ENCODE results near the gene CHRNB4.
"Not testable (repeated sequence)": the region's sequence is repeated elsewhere in the genome, so short reads cannot be mapped to it uniquely, and the experiment has no call there.

Gene CHRNB4, protein sequence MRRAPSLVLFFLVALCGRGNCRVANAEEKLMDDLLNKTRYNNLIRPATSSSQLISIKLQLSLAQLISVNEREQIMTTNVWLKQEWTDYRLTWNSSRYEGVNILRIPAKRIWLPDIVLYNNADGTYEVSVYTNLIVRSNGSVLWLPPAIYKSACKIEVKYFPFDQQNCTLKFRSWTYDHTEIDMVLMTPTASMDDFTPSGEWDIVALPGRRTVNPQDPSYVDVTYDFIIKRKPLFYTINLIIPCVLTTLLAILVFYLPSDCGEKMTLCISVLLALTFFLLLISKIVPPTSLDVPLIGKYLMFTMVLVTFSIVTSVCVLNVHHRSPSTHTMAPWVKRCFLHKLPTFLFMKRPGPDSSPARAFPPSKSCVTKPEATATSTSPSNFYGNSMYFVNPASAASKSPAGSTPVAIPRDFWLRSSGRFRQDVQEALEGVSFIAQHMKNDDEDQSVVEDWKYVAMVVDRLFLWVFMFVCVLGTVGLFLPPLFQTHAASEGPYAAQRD

DNA sequence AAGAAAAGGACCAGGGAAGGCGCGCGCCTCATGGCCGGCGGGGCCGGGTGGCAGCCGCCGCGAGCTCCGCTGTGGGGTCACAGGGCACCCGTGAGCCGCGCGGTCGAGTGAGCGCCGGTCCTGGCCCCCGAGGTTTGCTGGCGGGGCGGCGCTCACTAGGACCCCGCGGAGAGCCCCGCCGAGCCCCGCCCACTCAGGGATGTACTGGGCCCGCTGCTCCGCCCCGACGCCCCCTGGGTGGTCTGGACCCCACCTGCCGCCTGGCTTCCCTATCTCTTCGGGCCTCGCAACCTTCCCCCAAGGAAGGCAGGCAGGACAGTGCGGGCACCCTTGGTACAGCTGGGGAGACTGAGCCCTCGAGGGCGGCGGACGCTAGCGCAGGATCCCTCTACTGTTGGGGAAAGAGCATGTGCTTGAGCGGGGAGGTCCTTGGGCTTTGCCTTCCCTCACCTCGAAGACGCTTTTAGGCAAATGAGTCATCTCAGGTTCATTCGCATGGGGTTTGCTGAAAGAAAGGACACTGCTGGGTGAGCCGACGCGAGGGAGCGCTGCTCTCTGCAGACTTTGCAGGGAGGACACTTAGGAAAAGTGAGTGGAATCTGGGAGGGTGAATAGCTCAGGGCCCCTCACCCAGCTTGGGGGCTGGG, at the start of gene CHRNB4:
CHRNB4 (minus strand) TSS at position 109 of the 647 bp plus-strand sequence; CDS start at position 32, 77 bp downstream.
- FAIRE-seq = no peak

DNA sequence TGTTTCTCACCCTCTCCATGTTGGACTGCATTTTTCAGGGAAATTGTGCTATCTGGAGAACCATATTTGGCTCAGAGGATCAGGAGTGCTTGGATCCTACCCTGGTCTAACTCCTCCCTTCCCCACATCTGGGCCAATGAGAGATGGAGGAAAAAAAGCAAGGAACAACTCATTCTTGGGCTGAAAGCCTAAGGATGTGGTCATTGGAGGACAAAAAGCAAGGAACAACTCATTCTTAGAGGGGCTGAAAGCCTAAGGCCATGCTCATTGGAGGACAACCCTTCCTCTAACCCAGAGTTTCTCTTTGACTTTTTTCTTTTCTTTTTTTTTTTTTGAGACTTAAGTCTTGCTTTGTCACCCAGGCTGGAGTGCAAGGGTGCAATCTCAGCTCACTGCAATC, 48.6 kb upstream of the CHRNB4 start:
- no peak for FAIRE-seq

DNA sequence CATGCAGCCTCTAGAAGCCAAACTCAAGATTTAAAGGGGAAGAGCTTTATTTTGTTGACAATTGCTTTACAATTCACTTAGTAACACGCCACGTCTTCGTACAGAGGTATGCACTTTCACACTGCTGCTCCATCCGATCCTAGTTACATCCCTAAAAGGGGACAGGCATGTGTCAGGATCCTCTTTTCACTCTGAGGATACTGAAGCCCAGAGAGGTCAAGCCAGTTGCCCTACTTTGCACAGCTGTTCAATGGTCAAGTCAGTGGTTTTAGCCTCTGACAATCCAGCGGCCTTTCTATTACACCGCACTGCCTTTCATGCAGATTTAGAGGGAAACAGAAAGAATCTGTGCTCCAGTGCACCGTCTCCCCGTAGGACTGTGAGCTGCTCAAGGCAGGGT, 44.9 kb upstream of the CHRNB4 start:
- FAIRE-seq = no peak

DNA sequence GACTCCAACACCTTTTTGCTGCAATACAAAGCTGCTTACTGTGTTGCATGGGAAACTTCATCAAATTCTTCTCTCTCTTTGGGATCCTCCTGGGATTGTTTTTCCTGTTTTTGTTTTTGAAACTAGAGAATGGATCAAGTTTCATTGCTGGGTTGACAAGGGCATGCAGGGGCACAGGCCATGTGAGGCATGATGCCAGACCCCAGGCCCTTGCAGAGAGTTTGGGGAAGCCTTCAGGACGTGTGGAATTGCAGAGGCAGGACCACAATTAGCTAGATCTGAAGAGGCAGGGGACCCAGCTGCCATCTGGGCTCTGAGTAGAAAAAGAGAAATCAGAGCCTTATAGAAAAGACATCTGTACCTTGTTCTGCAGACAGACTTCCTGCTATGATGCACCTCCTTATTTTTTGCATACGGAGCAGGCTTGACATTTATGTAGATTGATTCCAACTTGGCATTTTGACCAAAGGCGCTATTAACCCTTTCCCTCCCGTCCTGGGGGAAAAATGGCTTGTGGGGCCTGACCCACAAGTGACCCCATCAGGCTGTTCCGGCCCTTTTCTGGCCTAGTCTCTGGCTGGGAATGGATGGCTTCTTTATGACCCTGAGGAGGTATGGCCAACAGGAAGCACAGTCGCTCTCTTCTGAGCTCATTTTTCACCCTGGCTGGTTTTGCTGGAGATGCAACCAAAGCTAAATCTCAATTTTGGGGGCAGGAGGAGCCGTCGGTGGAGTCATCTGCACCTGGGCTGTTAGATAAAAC, 44.3 kb upstream of the CHRNB4 start:
- FAIRE-seq = no peak

DNA sequence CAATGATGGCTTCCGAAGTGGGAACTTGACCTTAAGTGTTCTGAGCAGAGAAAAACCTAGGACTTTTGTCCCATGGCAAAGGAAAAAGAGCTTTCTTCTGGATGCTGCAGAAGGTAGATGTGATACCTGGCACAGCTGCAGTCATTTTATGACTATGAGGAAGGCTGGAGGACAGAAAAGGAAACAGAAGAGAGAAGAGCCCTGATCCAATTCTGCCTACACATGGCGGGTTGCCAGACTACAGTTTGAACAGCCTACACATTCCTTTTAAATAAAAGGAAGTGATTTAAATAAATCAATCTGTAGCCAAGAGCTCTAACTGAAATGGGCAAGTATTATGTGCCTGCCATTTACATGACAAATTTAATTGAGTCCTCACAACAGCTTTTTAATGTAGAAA, 43.6 kb upstream of the CHRNB4 start:
- no peak for FAIRE-seq

DNA sequence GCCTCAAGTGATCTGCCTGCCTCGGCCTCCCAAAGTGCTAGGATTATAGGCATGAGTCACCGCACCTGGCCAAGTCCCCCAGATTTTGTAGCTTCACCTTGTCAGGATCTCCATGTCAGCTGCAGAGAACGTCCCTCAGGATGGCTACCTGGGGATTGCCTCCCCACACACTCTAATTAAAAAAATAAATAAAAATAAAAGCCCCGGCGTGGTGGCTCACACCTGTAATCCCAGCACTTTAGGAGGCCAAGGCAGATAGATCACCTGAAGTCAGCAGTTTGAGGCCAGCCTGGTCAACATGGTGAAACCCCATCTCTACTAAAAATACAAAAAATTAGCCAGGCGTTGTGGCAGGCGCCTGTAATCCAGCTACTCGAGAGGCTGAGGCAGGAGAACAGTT, 42.6 kb upstream of the CHRNB4 start:
- FAIRE-seq = not testable (repeated sequence)

DNA sequence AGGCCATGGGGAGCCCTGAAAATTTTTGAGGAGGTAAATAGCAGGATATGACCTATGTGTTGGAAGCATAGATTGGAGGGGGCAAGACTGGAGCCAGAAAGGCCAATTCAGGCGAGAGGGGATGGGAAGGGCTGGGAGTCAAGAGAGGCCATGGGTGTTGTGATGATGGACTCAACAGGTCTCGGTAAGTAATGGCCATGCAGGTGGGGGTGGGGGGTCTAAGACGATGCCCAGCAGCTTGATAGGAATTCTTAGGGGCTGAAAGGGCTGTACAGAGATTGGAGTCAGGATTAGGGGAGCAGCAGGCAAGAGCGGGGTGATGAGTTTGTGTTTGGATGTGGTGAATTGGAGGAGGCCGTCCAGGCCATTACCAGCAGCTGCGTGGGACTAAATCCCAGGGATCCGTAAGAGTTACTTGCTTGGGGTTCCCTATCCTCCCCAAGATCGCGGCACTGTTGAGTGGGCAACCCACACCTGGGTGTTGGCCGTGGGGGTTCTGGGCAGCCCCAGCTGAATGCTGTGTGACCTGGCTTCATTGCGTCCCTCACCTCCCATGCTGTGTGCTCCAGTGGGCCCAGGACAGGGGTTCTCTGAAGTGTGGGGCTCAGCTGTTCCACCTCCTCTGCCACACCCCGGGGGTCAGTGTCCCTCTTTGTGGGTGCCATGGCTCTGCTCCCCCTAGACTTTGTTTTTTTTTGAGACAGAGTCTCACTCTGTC, 41.8 kb upstream of the CHRNB4 start:
- no peak for FAIRE-seq

DNA sequence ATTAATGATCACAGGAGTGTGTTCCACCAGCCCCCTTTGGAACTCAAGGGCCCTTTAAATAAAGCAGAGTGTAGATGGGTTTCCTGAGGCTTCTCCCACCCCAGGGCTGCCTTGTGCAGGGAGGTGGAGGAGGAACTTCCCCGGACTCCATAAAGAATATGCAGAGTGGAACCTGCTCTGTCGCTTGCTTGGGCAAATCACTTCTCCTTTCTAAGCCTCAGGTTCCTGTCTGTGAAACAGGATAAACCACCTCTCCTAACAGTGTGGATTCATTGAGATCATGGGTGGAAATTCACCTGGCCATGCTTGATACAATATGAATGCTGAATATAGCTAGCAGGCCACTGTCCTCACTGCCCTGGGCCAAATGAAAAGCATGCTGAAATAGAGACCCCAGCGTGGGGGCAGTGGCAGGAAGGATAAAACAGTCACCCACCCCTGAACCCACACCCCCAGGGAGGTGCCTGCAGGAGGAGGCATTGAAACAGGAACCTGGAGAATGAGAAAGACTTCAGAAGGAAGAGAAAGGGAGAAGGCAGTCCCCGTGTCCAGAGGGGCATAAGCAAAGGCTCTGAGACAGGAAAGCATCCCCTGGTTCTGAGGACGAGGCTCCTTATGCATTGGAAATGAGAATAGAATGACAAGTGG, 41.1 kb upstream of the CHRNB4 start:
- no peak for FAIRE-seq

DNA sequence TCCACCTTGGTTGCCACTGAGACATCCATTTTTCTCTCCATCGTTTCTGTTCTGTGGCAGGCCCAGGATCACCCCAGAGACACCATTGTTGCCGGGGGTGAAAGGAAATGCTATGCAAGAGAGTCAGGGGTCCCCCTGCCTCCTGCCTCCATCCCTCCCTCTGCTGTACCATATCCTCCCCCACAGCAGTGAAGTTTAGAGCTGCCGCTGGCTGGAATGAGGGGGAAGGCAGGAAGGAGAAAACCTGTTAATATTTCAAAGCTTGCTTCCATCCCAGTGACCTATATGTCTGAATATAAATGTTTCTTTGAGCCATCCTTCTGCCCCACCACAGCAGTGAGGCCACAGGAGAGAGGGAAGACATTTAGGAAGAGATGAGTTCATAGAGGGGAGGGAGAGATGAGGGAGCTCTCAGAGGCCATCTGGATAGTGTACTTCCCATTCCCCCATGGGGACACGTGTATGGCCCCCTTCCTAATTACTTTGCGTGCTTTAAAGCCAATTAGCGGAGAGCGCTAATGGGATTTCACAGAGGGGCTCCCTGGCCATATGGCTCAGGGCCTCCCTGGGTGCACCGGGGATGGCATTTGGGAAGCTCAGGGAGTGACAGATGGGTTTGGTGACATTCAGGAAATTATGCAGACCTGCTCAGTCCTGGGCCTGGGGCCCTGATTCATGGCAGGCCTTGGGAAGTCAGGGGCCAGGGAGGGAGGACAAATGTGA, 40.4 kb upstream of the CHRNB4 start:
- FAIRE-seq = no peak

DNA sequence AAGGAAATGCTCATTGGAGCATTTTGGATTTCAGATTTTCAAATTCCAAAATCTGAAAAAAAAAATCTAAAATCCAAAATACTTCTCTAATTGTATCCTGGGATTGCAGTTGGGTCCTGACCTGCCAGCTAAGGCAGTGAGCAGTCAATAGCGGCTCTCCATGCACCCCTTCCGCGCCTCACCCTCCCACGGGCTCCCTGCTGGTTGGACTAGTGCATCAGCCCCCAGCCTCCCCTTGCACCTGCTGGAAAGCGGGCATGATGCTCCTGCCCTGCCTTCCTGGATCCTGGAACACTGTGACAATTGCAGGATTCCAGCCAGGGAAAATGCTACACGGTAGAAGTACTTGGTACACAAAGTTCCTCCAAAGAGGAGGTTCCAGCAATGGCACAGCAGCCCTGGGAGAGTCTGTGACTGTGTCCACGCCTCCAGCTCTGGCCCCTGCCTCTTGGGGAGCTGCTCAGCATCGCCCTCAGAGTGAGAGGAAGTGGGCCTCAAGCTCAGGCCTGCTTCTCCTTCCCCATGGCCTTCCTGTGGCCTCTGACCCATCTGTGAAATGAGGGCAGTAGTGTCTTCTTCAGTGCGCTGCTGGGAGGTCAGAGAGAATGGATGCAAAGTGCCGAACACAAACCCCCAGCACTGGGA, 39.5 kb upstream of the CHRNB4 start:
- no peak for FAIRE-seq

DNA sequence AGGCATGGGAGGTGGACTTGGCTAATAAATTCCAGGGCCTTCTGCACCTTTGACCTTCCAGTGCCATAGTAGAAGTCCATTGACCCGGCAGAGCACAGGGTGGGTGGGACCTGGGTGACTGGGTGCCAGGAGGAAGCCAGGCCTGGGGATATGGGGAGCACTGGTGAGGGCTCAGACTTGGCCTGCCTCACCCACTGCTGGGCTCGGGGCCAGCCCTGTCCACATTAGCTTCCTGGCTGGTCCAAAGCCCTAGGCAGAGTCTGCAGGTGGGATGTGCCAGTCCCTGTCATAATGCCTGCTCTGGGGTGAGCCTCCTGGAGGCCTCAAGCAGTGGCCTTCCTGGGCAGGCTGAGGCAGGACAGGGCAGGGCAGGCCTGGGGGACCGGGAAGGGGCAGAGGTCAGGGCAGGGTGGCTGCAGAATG, 38.1 kb upstream of the CHRNB4 start:
- FAIRE-seq = no peak

DNA sequence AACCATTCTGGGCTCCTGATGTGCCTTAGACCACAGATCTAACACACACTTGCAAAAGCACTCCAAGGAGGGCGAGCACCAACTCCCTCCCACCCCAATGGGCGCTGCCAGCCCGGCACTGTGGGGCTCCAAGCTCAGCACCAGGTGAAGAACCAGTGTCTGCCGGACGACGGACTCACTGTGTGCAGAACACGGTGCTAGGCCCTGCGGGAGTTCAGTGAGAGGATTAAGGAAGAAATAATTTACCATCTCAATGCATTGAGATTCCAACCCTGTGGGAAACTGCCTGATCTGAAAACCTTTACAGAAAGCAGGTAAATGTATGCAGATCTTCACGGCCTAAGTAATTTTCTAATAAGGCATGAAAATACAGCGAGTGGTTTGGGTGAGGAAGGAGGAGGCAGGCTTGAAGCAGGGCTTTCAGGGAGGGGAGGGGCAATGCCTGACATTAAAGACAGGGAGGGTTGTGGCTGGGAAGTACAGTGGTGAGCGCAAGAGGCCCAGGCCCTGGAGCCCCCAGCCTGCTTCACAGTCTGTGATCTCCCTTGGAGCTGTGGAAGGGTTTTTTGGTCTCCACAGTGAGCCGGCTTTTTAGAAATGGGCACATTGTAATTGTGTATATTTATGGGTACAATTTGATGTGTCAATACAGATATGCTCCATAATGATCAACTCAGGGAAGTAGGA, 35.6 kb upstream of the CHRNB4 start:
- FAIRE-seq = no peak

DNA sequence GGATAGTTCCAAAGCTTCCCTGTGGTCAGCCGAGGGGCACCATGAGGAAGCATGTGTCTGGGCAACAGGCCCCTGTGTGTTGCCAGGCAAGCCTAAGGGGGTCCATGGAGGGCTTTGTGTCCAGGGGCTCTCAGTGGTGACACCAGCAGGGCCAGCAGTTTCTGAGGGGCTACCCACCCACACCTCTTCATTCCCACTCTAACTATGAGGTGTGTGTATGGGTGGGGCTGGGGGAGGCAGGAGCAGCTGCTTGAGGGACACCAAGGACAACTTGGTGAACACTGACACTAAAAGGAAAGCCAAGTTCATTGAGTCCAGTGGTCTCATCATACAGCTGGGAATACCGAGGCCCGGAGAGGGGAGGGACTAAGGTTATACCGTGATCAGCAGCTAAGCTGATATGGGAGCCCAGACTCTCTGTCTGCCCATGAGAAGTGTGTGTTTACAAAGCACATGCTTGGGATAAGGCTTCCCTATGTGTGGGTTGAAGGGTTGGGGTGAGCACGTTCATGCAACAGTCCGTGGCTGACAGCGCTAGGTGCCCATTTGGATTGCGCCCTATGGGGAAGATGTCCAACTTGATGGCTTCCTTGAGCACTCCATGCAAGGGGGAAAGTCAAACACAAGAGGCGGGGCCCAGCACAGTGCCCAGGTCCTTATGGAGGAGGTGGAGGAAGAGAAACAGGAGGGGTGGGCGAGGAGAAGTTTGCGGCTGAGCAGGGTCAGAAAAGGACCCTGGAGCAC, 34.8 kb upstream of the CHRNB4 start:
- no peak for FAIRE-seq

DNA sequence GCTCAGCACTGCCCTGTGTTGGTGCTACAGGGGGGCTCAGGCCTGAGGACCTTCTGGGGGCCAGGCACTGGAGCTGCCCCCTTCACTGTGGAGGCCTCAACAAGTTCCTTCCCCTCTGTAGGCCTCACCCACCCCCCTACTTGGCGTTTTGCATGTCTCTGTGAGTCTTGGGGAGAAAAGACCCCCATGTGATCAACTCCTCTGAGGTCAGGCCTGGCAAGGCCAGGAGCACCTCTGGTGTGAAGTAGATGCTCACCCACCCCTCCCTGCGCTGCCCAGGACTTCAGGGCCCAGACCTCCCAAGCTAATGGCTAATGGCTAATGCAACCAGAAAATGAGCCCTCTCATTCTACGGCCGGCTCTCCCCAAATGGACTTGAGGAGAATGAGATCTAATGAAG, 34.2 kb upstream of the CHRNB4 start:
- FAIRE-seq = no peak

DNA sequence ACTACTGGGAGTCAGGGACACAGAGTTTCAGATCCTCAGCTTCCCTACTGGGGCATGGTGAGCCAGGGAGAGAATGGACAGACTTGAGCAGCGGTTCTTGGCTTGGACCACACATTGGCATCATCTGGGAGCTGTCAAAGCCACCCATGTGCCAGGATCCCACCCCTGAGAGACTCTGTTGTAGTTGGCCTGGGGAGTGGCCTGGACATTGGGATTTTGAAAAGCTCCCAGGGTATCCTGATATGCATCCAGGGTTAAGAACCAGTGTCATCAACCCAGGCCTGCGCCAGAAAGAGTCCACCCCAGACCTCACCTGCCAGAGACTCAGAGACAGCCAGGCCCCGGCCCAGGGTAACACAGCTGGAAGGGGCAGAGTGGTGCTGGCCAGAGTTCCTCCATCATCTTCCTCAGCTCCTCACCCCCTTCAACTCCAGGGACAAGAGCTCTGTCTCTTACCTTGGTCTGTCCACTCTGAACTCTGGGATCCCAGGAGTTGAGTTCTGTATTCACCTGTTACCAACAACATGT, 33.0 kb upstream of the CHRNB4 start:
- FAIRE-seq = no peak

DNA sequence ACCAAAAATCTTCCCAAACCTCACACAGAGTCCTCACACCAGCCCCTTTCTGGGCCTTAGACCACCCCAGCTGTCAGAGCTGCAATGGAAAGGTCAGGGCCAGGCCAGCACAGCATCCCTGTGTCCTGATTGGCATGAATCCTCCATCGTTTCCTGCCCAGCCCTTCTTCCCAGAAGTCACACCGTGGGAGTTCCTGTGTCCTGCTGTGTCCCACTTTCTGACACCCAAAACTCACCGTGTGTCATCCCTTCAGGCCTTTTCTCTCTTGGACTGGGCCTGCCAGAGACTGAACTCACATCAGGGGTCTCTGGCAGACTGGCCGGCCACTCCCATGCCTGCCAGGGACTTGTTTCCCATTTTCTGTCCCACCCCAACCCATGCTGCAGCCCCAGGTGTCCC, 32.5 kb upstream of the CHRNB4 start:
- FAIRE-seq = no peak

DNA sequence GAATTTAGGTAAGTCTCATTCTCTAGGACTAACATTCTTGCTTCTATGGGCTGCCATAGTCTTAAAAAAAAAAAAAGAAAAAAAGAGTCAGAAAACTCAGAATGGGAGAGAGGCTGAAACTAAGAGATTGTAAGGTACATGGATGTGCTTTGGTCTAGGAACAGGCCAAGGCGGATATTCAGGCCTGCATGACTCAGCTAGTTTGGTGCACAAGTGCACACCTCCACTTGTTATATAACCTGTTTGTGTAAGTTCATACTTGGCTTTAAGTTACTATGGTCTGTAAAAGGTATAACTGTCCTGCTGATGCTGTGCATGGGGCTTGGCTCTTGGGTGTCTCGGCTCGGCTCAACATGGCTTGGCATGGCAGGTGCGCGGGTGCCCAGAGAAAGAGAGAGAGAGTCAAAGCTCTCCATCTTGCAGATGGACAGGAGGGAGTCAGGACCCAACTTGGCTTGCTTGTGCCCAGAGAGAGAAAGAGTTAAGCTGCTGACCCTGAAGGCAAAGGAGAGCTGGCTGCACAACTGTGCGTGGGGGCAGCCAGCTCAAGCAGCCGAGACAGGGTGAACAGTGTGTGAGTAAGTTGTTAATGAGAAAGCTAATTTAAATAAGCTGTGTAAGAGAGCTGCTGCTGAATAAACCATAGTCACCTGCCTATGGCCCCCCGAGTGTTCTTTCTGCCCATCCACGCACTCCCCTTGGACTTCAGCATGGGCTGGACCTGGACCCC, 31.4 kb upstream of the CHRNB4 start:
- no peak for FAIRE-seq

DNA sequence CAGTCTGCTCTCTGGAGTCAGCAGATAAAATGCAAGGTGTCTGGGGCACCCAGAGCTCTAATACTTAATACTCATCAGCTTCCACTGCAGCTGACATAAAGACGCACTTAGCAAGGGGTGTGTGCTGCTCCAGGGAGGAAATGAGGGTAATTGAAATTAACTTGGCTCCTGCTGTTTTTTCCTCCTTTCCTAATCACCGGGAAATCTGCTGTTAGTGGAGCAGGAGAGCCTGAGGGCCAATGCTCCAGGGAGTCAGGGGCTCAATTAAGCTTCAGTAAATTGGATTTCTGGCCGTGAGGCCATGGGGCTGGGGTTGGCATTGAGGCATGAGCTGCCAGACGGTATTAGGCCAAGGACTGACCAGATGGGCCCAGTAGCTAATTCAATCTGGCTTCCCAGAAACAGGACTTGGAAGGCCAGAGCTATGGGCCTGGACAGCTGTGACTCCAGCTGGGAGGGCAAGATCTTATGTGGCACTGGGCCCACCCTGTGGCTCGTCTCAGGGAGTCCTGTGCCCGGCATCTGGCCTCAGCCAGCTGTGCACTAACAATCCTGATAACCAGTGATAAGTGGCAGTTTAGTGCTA, 30.7 kb upstream of the CHRNB4 start:
- no peak for FAIRE-seq

Measured in TTC549 (cell line).